Measurements from ENCODE around the gene ITPR3.

DNA sequence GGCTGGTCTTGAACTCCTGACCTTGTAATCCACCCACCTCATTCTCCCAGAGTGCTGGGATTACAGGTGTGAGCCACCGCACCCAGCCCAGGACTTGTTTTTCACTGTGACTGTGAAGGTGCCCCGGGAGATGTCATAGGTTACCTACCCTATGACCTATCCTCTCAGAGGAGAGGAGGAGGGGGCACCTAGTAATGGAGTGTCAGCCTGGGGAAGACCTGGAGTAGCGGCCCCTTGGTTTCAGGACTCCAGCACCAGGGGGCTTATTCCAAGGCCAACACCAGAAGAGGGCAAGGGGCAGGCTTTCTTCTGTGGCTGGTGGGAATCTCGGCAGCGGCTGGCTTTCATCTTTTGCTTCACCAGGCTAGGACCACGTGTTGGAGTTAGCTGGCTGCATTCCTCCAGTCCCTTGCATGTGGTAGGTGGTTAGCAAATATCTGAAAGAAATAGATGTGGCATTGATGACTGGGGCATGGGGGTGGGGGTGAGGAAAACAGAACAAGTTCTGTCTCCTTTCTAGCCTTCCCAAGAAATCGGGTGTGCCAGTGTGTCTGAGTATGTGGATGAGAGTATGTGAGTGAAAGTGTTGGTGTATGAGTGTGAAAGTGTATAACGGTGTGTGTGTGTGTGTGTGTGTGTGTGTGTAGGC, 7.9 kb upstream of the ITPR3 start:
- no peak for TF ChIP-seq CTCF (optimal IDR thresholded peaks at IDR 0.05 in 1 of 3, IDR thresholded peaks at IDR 0.05 in 1 of 3, conservative IDR thresholded peaks at IDR 0.05 in 1 of 3; ENCODE audit: extremely low read depth in 1 of 3, insufficient read depth in 2 of 3, low read length in 3 of 3)
- no peak for TF ChIP-seq EZH2 (IDR thresholded peaks at IDR 0.05; ENCODE audit: low read length)

All from keratinocyte (primary cell).